Kidney capillary endothelial cell (primary cell): ENCODE measurements around the gene CRYGB.
"Not testable (repeated sequence)": the region's sequence is repeated elsewhere in the genome, so short reads cannot be mapped to it uniquely, and the experiment has no call there.

ENCODE experiments used
- DNase-seq: peaks from one replicate; pipeline ENCODE4 v3.0.0-alpha.2; 2018; ENCODE audit warnings: low spot score

Gene CRYGB

DNA sequence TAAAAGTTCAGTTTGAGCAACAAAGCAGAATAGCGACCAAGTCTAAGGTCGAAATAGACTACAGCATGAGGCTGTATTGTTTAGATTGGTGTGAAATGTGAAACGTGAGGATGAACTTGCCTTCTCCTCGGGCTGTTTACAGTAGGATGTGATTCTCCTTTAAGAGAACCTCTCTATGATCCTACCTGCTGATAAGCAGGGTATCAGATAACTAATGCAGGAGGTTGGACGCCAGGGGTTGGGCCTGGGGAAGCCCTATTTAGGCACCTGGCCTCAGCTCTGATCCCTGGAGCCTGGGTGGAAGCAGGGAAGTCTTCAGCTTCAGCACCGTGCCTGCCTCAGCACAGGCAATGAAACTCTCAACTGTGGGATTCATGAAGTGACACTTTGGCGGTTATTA lies 33.0 kb downstream of the CRYGB start:
- no peak for DNase-seq

DNA sequence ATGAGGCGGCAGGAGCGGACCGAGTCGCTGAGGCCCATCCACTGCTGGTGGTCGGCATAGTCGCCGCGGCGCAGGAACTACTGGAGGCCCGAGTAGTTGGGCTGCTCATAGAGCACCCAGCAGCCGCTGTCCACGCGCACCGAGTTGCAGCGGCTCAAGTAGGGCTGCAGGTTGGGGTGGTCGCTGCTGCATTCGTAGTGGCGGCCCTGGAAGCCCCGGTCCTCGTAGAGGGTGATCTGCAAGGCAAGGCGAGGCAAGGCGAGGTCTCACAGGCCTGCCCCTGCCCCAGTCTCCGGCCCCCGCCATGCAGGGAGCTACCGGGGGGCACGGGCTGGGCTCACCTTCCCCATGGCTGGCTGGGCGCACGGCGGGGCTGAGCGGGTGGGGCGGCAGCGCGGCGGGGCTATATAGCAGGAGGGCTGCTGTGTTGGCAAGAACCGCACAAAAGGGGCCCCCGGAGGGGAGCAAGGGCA lies 33.6 kb downstream of the CRYGB start:
- DNase-seq = not testable (repeated sequence)

- DNase-seq = no peak
These were observed 42.3 kb downstream of the CRYGB start for GRCh38 chr2:208103616-208104015.

DNA sequence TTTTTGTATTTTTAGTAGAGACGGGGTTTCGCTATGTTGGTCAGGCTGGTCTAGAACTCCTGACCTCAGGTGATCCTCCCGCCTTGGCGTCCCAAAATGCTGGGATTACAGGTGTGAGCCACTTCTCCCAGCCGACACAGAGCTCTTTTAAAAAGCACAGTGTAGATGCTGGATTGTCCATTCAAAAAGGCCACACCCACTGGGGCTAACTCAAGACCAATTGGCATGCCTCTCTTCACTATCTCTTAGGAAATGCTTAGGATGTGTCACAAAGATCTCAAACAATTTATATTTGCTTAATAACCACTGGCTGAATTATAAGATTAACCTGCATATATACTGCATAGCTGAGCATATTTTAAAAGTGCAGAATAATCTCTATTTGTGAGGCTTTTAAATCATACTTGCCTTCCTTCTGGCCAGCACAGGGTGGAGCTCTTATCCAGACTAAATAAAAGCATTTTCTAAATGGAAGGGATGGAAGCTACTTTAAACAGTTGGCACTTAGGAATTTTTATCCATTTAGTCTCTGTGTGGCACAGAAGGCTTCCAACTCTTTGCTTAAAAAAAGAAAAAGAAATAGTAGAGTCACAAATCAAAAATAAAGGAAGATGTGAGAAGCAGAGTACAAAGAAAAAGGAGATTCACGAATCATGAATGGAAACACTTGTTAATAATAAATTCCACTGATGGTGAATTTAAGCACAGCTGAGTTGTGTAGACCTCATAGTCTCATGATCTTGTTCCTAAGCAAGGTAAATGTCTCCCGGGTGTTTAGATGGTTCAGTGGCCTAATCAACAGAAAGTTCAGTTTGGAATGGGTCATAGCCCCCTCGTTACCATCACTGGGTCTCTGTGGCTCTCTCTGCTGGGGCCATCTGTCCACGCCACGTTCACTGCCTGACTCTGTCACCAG lies 44.0 kb downstream of the CRYGB start:
- DNase-seq = peak; percentile 3

- DNase-seq = no peak
These were observed 46.1 kb downstream of the CRYGB start for GRCh38 chr2:208099682-208100470.

- not testable (repeated sequence) for DNase-seq
These were observed 47.3 kb downstream of the CRYGB start for GRCh38 chr2:208098701-208099100.

- no peak for DNase-seq
These were observed 47.7 kb downstream of the CRYGB start for GRCh38 chr2:208098267-208098666.

DNA sequence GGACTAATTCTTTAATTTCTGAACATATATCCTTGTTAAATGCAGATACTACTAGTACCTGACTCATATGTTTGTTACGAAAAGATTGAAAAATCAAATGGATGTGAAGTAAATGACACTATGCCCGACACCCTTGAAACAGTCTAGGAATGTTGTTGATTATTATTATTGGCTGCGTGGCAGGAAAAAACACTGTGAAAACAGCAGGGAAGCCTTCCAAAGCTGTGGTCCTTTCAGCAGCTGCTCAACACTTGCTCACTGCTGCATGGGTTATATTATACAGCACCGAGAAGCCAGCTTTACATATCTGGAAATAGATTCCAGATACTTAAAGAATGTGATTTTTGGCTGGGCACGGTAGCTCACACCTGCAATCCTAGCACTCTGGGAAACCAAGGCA lies 48.2 kb downstream of the CRYGB start:
- DNase-seq = no peak

GRCh38 chr2:208097313-208097712 lies 48.6 kb downstream of the CRYGB start:
- DNase-seq = no peak

DNA sequence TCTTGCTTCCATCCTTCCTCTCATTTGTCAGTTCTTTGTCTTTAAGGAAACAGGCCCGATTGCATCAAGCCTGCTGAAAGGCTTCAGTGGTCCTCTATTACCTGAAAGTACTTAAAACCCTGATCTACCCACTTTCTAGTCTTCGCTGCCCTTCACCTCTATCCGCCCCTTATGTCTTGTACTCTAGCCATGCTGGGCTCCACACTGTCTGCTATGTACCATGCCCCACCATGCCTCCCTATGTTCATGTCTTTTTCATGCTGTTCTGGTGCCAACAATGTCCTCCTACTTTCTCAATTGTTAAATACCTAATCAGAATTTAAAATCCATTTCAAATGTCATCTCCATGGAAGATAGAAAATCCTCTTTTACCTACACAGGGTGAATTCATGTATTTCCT lies 49.9 kb downstream of the CRYGB start:
- no peak for DNase-seq

GRCh38 chr2:208093128-208093527 lies 52.8 kb downstream of the CRYGB start:
- no peak for DNase-seq
